ENCODE data around the gene NKD1.

DNA sequence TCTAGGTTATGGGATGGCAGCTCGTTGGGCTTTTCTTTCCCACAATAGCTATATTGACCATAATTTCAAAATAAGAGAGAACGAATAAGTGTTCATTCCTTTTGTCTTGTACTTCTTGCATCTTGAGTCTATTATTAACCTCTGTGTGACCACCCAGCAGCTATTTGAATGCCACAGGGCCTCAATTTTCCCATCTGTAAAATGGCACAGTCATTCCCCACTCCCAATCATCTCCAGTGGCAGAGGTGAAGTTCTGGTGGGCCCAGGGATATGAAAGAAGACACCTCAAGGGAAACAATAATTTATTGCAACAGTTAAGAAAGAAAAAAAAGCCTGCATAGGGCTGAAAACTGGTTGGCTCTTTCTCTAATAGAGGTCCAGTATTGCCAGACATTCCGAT, 28.6 kb upstream of the NKD1 start:
- TF ChIP-seq, protein P1, sequence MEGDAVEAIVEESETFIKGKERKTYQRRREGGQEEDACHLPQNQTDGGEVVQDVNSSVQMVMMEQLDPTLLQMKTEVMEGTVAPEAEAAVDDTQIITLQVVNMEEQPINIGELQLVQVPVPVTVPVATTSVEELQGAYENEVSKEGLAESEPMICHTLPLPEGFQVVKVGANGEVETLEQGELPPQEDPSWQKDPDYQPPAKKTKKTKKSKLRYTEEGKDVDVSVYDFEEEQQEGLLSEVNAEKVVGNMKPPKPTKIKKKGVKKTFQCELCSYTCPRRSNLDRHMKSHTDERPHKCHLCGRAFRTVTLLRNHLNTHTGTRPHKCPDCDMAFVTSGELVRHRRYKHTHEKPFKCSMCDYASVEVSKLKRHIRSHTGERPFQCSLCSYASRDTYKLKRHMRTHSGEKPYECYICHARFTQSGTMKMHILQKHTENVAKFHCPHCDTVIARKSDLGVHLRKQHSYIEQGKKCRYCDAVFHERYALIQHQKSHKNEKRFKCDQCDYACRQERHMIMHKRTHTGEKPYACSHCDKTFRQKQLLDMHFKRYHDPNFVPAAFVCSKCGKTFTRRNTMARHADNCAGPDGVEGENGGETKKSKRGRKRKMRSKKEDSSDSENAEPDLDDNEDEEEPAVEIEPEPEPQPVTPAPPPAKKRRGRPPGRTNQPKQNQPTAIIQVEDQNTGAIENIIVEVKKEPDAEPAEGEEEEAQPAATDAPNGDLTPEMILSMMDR (conservative IDR thresholded peaks at IDR 0.05), result no peak
- TF ChIP-seq EZH2 (IDR thresholded peaks at IDR 0.05; ENCODE audit: low read depth), result no peak
